Epithelial cell of proximal tubule (primary cell): Measurements from ENCODE around the gene CD70. TPM values are rescaled to one million over a fixed set of nuclear protein-coding genes. Genes with fewer than 3 reads are reported as not detected.

Experiments used
- total RNA-seq: library from RNA; depleted of rRNA; stranded (reverse); fragments of >200 nt; gene quantifications from 2 replicates; pipeline ENCODE4 v1.2.3, GENCODE V29; 2015

The CD70 gene
- total RNA-seq, 1 donor from 2014 or later: 6.8 TPM

Other genes with a start within 250 kb of the CD70 start
- 102 and 237 TPM in 2 replicates for gene CLPP, start 229.6 kb downstream of the CD70 start, total RNA-seq
- 56.4 and 80.7 TPM in 2 replicates for gene ALKBH7, start 218.4 kb downstream of the CD70 start, total RNA-seq
- gene PSPN, start 215.2 kb downstream of the CD70 start, total RNA-seq: 0.58 and 5.2 TPM in 2 replicates
- gene GTF2F1, start 198.0 kb downstream of the CD70 start, total RNA-seq: 42.1 and 42.2 TPM in 2 replicates
- 96.0 and 296 TPM in 2 replicates for gene KHSRP, start 166.3 kb downstream of the CD70 start, total RNA-seq
- gene SLC25A41, start 157.4 kb downstream of the CD70 start, total RNA-seq: 0.23 TPM in 1 of 2 replicates, not detected in the other
- gene SLC25A23, start 131.4 kb downstream of the CD70 start, total RNA-seq: 34.1 and 53.1 TPM in 2 replicates
- gene CRB3, start 126.9 kb downstream of the CD70 start, total RNA-seq: 58.9 and 63.1 TPM in 2 replicates
- gene DENND1C, start 109.4 kb downstream of the CD70 start, total RNA-seq: 0.94 and 4.4 TPM in 2 replicates
- 0.72 and 3.1 TPM in 2 replicates for gene TUBB4A, start 88.8 kb downstream of the CD70 start, total RNA-seq
- gene TNFSF9, start 60.1 kb downstream of the CD70 start, total RNA-seq: 12.5 and 18.1 TPM in 2 replicates
- not detected in 2 replicates for gene TNFSF14, start 79.0 kb upstream of the CD70 start, total RNA-seq
- gene C3, start 129.5 kb upstream of the CD70 start, total RNA-seq: 10.0 and 16.1 TPM in 2 replicates
- 29.3 and 58.2 TPM in 2 replicates for gene GPR108, start 146.4 kb upstream of the CD70 start, total RNA-seq
- gene TRIP10, start 148.5 kb upstream of the CD70 start, total RNA-seq: 43.5 and 62.4 TPM in 2 replicates
- gene SH2D3A, start 176.3 kb upstream of the CD70 start, total RNA-seq: 26.6 and 27.6 TPM in 2 replicates
- gene VAV1, start 181.6 kb upstream of the CD70 start, total RNA-seq: 1.3 and 1.4 TPM in 2 replicates